Occipital lobe (tissue), 2 donors: ENCODE results near the gene UIMC1. TPM values are rescaled to one million over a fixed set of nuclear protein-coding genes. Genes with fewer than 3 reads are reported as not detected.
"Not testable (repeated sequence)": the region's sequence is repeated elsewhere in the genome, so short reads cannot be mapped to it uniquely, and the experiment has no call there.

ENCODE experiments used
- DNase-seq: peaks from one replicate; lab custom pipeline; 2025; lab: John Stamatoyannopoulos, UW
- total RNA-seq: library from RNA; depleted of rRNA; stranded (reverse); fragments of >200 nt; gene quantifications from one replicate; pipeline ENCODE4 v1.2.3, GENCODE V29; 2014

UIMC1 gene
- total RNA-seq: 66.6 TPM

- DNase-seq: peak; percentile 83
These were observed at the start of gene UIMC1 for GRCh38 chr5:177006265-177006972. Gene UIMC1, minus strand, starts transcription at chr5:177006779. Its CDS starts 24,164 bp downstream, at chr5:176982615.

GRCh38 chr5:177049285-177049684 lies 42.7 kb upstream of the UIMC1 start:
- no peak for DNase-seq

GRCh38 chr5:177048531-177048930 lies 42.0 kb upstream of the UIMC1 start:
- DNase-seq: not testable (repeated sequence)

GRCh38 chr5:177045631-177046030 lies 39.1 kb upstream of the UIMC1 start:
- no peak for DNase-seq

- DNase-seq: no peak
These were observed 38.1 kb upstream of the UIMC1 start for GRCh38 chr5:177044641-177045040.

- DNase-seq: no peak
These were observed 37.4 kb upstream of the UIMC1 start for GRCh38 chr5:177043958-177044357.

GRCh38 chr5:177043114-177043513 lies 36.5 kb upstream of the UIMC1 start:
- DNase-seq: no peak

GRCh38 chr5:177041936-177042335 lies 35.4 kb upstream of the UIMC1 start:
- DNase-seq: no peak

- DNase-seq: no peak
These were observed 34.3 kb upstream of the UIMC1 start for GRCh38 chr5:177040814-177041420.

- no peak for DNase-seq
These were observed 30.3 kb upstream of the UIMC1 start for GRCh38 chr5:177036921-177037320.

GRCh38 chr5:177036443-177036842 lies 29.9 kb upstream of the UIMC1 start:
- no peak for DNase-seq

- DNase-seq: no peak
These were observed 29.4 kb upstream of the UIMC1 start for GRCh38 chr5:177035976-177036375.

GRCh38 chr5:177029498-177029897 lies 22.9 kb upstream of the UIMC1 start:
- no peak for DNase-seq

GRCh38 chr5:177027665-177028064 lies 21.1 kb upstream of the UIMC1 start:
- no peak for DNase-seq

- DNase-seq: no peak
These were observed 18.6 kb upstream of the UIMC1 start for GRCh38 chr5:177025101-177025601.

GRCh38 chr5:177024559-177024958 lies 18.0 kb upstream of the UIMC1 start:
- no peak for DNase-seq

GRCh38 chr5:177023303-177023664 lies 16.7 kb upstream of the UIMC1 start:
- no peak for DNase-seq

- peak; percentile 85 for DNase-seq
These were observed 16.1 kb upstream of the UIMC1 start, which contains the start of gene ZNF346 for GRCh38 chr5:177022386-177023302. Gene ZNF346, plus strand, starts transcription at chr5:177022696. Its CDS starts 43 bp downstream, at chr5:177022739.

GRCh38 chr5:177020033-177020432 lies 13.5 kb upstream of the UIMC1 start:
- no peak for DNase-seq

GRCh38 chr5:177018341-177018740 lies 11.8 kb upstream of the UIMC1 start:
- no peak for DNase-seq

- DNase-seq: no peak
These were observed 8.6 kb upstream of the UIMC1 start for GRCh38 chr5:177015156-177015555.

- DNase-seq: no peak
These were observed 3.6 kb upstream of the UIMC1 start for GRCh38 chr5:177010153-177010552.
